ENCODE measurements around the gene GPR35.

DNA sequence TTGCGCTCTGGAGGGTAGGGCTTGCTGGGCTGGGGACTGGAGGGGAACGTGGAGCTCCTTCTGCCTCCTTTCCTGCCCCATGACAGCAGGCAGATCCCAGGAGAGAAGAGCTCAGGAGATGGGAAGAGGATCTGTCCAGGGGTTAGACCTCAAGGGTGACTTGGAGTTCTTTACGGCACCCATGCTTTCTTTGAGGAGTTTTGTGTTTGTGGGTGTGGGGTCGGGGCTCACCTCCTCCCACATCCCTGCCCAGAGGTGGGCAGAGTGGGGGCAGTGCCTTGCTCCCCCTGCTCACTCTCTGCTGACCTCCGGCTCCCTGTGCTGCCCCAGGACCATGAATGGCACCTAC is 4.3 kb downstream of the GPR35 start:
- TF ChIP-seq, protein P1, sequence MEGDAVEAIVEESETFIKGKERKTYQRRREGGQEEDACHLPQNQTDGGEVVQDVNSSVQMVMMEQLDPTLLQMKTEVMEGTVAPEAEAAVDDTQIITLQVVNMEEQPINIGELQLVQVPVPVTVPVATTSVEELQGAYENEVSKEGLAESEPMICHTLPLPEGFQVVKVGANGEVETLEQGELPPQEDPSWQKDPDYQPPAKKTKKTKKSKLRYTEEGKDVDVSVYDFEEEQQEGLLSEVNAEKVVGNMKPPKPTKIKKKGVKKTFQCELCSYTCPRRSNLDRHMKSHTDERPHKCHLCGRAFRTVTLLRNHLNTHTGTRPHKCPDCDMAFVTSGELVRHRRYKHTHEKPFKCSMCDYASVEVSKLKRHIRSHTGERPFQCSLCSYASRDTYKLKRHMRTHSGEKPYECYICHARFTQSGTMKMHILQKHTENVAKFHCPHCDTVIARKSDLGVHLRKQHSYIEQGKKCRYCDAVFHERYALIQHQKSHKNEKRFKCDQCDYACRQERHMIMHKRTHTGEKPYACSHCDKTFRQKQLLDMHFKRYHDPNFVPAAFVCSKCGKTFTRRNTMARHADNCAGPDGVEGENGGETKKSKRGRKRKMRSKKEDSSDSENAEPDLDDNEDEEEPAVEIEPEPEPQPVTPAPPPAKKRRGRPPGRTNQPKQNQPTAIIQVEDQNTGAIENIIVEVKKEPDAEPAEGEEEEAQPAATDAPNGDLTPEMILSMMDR (IDR thresholded peaks at IDR 0.05 in 4 of 5, conservative IDR thresholded peaks at IDR 0.05 in 1 of 5) = no peak
- TF ChIP-seq POLR2A (IDR thresholded peaks at IDR 0.05) = no peak

Measured in gastrocnemius medialis (tissue), 4 donors.